ENCODE measurements around the gene ATP2C2.

DNA sequence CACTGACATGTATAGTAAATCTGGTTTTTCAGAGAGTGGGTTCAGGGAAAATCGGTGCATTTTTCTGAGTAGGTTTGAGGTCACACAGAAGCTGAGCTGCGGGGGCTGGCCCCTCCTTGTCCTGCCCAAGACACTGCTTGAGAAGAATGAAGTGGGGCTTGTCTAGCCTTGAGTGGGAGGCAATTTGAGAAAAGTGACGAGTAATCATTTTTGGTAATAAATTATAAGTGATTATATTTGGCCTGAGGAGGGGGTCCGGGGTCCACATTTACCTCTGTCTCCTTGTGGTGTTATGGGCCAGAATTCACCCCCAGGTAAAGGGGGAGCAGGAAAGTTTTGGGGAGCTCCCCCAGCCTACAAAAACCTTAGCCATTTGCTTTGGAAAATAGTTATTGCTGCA, 45.6 kb upstream of the ATP2C2 start:
- TF ChIP-seq, protein P1, sequence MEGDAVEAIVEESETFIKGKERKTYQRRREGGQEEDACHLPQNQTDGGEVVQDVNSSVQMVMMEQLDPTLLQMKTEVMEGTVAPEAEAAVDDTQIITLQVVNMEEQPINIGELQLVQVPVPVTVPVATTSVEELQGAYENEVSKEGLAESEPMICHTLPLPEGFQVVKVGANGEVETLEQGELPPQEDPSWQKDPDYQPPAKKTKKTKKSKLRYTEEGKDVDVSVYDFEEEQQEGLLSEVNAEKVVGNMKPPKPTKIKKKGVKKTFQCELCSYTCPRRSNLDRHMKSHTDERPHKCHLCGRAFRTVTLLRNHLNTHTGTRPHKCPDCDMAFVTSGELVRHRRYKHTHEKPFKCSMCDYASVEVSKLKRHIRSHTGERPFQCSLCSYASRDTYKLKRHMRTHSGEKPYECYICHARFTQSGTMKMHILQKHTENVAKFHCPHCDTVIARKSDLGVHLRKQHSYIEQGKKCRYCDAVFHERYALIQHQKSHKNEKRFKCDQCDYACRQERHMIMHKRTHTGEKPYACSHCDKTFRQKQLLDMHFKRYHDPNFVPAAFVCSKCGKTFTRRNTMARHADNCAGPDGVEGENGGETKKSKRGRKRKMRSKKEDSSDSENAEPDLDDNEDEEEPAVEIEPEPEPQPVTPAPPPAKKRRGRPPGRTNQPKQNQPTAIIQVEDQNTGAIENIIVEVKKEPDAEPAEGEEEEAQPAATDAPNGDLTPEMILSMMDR (IDR thresholded peaks at IDR 0.05), result no peak
- TF ChIP-seq POLR2A (IDR thresholded peaks at IDR 0.05), result no peak
